Prostate gland (tissue), 2 donors: ENCODE results near the gene UGT2A3.

ENCODE experiments used
- POLR2AphosphoS5 ChIP-seq: sonication (generic); formaldehyde crosslinking; IDR thresholded peaks from one replicate; pipeline ENCODE4 v1.6.1; 2017; ENCODE audit warnings: antibody characterized with exemption
- TF ChIP-seq, protein P1 (sequence below), 4 experiments: fragments of 200-600 bp in 2 of 4; fragments of 450-650 bp in 2 of 4; sonication (generic) in 2 of 4; IDR thresholded peaks; 1 replicate in 3 of 4; 2 replicates in 1 of 4; pipeline ENCODE4 v1.5.1; 2016 to 2019; ENCODE audit warnings: antibody characterized with exemption in 4 of 4, mild to moderate bottlenecking in 2 of 4, moderate library complexity in 2 of 4

DNA sequence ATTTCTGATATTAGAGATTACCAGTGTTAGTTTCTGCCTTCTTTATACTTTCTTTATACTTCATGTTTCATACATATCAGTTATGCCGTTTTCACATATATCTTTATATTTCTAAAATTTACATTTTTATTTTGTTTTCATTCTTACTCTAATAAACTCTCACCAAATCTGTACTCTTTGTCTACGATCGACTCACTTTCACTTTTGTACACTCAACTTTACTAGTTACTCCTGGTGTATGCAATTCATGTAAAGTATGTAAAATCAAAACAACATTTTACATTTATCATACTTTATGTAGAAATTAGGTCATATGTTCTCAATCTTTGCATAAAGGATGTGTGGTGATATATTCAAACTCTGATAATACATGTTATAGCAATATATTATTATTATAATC lies 59.9 kb downstream of the UGT2A3 start:
- TF ChIP-seq, protein P1, sequence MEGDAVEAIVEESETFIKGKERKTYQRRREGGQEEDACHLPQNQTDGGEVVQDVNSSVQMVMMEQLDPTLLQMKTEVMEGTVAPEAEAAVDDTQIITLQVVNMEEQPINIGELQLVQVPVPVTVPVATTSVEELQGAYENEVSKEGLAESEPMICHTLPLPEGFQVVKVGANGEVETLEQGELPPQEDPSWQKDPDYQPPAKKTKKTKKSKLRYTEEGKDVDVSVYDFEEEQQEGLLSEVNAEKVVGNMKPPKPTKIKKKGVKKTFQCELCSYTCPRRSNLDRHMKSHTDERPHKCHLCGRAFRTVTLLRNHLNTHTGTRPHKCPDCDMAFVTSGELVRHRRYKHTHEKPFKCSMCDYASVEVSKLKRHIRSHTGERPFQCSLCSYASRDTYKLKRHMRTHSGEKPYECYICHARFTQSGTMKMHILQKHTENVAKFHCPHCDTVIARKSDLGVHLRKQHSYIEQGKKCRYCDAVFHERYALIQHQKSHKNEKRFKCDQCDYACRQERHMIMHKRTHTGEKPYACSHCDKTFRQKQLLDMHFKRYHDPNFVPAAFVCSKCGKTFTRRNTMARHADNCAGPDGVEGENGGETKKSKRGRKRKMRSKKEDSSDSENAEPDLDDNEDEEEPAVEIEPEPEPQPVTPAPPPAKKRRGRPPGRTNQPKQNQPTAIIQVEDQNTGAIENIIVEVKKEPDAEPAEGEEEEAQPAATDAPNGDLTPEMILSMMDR (IDR thresholded peaks at IDR 0.05), result no peak
- no peak for TF ChIP-seq POLR2AphosphoS5
